NCI-H82 treated with DMSO at 0.1 percent for 48 hours (cell line): ENCODE measurements around the gene GRIA1.
"Not testable (repeated sequence)": the region's sequence is repeated elsewhere in the genome, so short reads cannot be mapped to it uniquely, and the experiment has no call there.

Source experiments
- DNase-seq: peaks from one replicate; lab custom pipeline; 2025; ENCODE audit not compliant: unreplicated experiment; lab: John Stamatoyannopoulos, UW

GRIA1 gene

GRCh38 chr5:153711755-153712154 is 221.3 kb downstream of the GRIA1 start:
- no peak for DNase-seq

GRCh38 chr5:153712946-153713345 is 222.5 kb downstream of the GRIA1 start:
- no peak for DNase-seq

GRCh38 chr5:153713943-153714342 is 223.5 kb downstream of the GRIA1 start:
- no peak for DNase-seq

- DNase-seq, result no peak
Measured at GRCh38 chr5:153714798-153715197, 224.3 kb downstream of the GRIA1 start.

- no peak for DNase-seq
Measured at GRCh38 chr5:153717287-153717686, 226.8 kb downstream of the GRIA1 start.

GRCh38 chr5:153718713-153719112 is 228.2 kb downstream of the GRIA1 start:
- no peak for DNase-seq

- no peak for DNase-seq
Measured at GRCh38 chr5:153719324-153719723, 228.9 kb downstream of the GRIA1 start.

- not testable (repeated sequence) for DNase-seq
Measured at GRCh38 chr5:153723022-153723610, 232.6 kb downstream of the GRIA1 start.

- DNase-seq, result no peak
Measured at GRCh38 chr5:153742060-153742459, 251.6 kb downstream of the GRIA1 start.

- DNase-seq, result no peak
Measured at GRCh38 chr5:153744751-153745150, 254.3 kb downstream of the GRIA1 start.

GRCh38 chr5:153745778-153746395 is 255.4 kb downstream of the GRIA1 start:
- DNase-seq, result no peak

- no peak for DNase-seq
Measured at GRCh38 chr5:153746440-153746839, 256.0 kb downstream of the GRIA1 start.

- no peak for DNase-seq
Measured at GRCh38 chr5:153748823-153749222, 258.4 kb downstream of the GRIA1 start.

- peak; percentile 6 for DNase-seq
Measured at GRCh38 chr5:153749960-153750359, 259.5 kb downstream of the GRIA1 start.

- DNase-seq, result no peak
Measured at GRCh38 chr5:153751251-153751650, 260.8 kb downstream of the GRIA1 start.

- DNase-seq, result no peak
Measured at GRCh38 chr5:153752890-153753289, 262.4 kb downstream of the GRIA1 start.

GRCh38 chr5:153753645-153754432 is 263.4 kb downstream of the GRIA1 start:
- no peak for DNase-seq

GRCh38 chr5:153755913-153756500 is 265.5 kb downstream of the GRIA1 start:
- DNase-seq, result no peak

GRCh38 chr5:153756540-153756939 is 266.1 kb downstream of the GRIA1 start:
- no peak for DNase-seq

- no peak for DNase-seq
Measured at GRCh38 chr5:153765987-153766386, 275.5 kb downstream of the GRIA1 start.

GRCh38 chr5:153767221-153768188 is 277.0 kb downstream of the GRIA1 start:
- no peak for DNase-seq
